NCI-H526 (cell line): ENCODE results near the gene BRD7.
"Not testable (repeated sequence)": the region's sequence is repeated elsewhere in the genome, so short reads cannot be mapped to it uniquely, and the experiment has no call there.

Source experiments
- DNase-seq, 2 experiments: peaks; one replicate each; lab custom pipeline; 2025; lab: John Stamatoyannopoulos, UW

The BRD7 gene

GRCh38 chr16:50354629-50355456 lies 13.9 kb downstream of the BRD7 start:
- DNase-seq = peak in 1 of 2 experiments; percentile 16

GRCh38 chr16:50354082-50354481 lies 14.7 kb downstream of the BRD7 start:
- no peak for DNase-seq

- no peak for DNase-seq
Observed at GRCh38 chr16:50351952-50352351, 16.8 kb downstream of the BRD7 start.

- DNase-seq = no peak
Observed at GRCh38 chr16:50351116-50351515, 17.7 kb downstream of the BRD7 start.

- not testable (repeated sequence) for DNase-seq
Observed at GRCh38 chr16:50345210-50345609, 23.6 kb downstream of the BRD7 start.

- not testable (repeated sequence) for DNase-seq
Observed at GRCh38 chr16:50343566-50343965, 25.2 kb downstream of the BRD7 start.

- no peak for DNase-seq
Observed at GRCh38 chr16:50340578-50340977, 28.2 kb downstream of the BRD7 start.

GRCh38 chr16:50338371-50339231 lies 30.2 kb downstream of the BRD7 start:
- DNase-seq = no peak

GRCh38 chr16:50336884-50337283 lies 31.9 kb downstream of the BRD7 start:
- no peak for DNase-seq

GRCh38 chr16:50335196-50335958 lies 33.4 kb downstream of the BRD7 start:
- no peak for DNase-seq

GRCh38 chr16:50334106-50334975 lies 34.4 kb downstream of the BRD7 start:
- peak in 1 of 2 experiments; percentile 37 for DNase-seq

- no peak for DNase-seq
Observed at GRCh38 chr16:50332599-50332998, 36.2 kb downstream of the BRD7 start.

GRCh38 chr16:50331570-50331969 lies 37.2 kb downstream of the BRD7 start:
- DNase-seq = no peak

GRCh38 chr16:50329446-50330189 lies 39.2 kb downstream of the BRD7 start:
- no peak for DNase-seq

GRCh38 chr16:50326835-50327465 lies 41.8 kb downstream of the BRD7 start:
- DNase-seq = peak in 1 of 2 experiments; percentile 35

GRCh38 chr16:50326264-50326663 lies 42.5 kb downstream of the BRD7 start:
- DNase-seq = no peak

GRCh38 chr16:50324345-50324744 lies 44.4 kb downstream of the BRD7 start:
- DNase-seq = no peak

- DNase-seq = no peak
Observed at GRCh38 chr16:50323335-50324011, 45.3 kb downstream of the BRD7 start.

- DNase-seq = no peak
Observed at GRCh38 chr16:50322333-50322732, 46.5 kb downstream of the BRD7 start.
